Upper lobe of left lung (tissue), 4 donors: ENCODE measurements around the gene OXGR1.

ENCODE experiments used
- EP300 ChIP-seq, 4 donors: sonication (generic); formaldehyde crosslinking; IDR thresholded peaks; one replicate each; pipeline ENCODE4 v1.5.1; 2017; ENCODE audit warnings: antibody characterized with exemption in 4 of 4, control low read depth in 2 of 4
- POLR2A ChIP-seq, 4 donors: fragments of 450-650 bp; IDR thresholded peaks; one replicate each; pipeline ENCODE4 v1.5.1; 2016 to 2017; ENCODE audit warnings: antibody characterized with exemption in 4 of 4, mild to moderate bottlenecking in 2 of 4
- TF ChIP-seq, protein P1 (sequence below), 6 experiments: fragments of 450-650 bp in 4 of 6; fragments of 200-600 bp in 2 of 6; sonication (generic) in 2 of 6; IDR thresholded peaks; one replicate each; pipeline ENCODE4 v1.5.1; 2016 to 2019; ENCODE audit warnings: antibody characterized with exemption in 6 of 6

DNA sequence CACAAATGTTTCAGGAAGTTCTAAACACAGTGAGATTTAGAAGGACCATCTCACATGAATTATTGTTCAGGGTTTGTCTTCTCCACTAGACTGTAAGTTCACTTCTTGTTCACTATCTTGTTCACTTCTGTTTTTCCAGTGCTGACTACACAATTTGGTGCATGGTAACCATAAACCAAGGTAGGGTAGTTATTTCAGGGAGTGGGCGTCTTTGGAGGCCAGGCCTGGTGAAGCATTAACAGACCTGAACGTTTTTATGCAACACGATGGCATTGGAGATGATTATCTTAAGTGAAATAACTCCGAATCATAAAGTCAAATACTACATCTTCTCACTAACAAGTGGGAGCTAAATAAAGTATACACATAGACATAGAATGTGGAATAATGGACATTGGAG is 14.4 kb upstream of the OXGR1 start:
- TF ChIP-seq, protein P1, sequence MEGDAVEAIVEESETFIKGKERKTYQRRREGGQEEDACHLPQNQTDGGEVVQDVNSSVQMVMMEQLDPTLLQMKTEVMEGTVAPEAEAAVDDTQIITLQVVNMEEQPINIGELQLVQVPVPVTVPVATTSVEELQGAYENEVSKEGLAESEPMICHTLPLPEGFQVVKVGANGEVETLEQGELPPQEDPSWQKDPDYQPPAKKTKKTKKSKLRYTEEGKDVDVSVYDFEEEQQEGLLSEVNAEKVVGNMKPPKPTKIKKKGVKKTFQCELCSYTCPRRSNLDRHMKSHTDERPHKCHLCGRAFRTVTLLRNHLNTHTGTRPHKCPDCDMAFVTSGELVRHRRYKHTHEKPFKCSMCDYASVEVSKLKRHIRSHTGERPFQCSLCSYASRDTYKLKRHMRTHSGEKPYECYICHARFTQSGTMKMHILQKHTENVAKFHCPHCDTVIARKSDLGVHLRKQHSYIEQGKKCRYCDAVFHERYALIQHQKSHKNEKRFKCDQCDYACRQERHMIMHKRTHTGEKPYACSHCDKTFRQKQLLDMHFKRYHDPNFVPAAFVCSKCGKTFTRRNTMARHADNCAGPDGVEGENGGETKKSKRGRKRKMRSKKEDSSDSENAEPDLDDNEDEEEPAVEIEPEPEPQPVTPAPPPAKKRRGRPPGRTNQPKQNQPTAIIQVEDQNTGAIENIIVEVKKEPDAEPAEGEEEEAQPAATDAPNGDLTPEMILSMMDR (IDR thresholded peaks at IDR 0.05): no peak
- no peak for TF ChIP-seq EP300 (IDR thresholded peaks at IDR 0.05)
- no peak for TF ChIP-seq POLR2A (IDR thresholded peaks at IDR 0.05)
